ENCODE results near the gene FGF8. TPM values are rescaled to one million over a fixed set of nuclear protein-coding genes. Genes with fewer than 3 reads are reported as not detected.

Gene FGF8
- total and polyA plus RNA-seq, 2 of the 8 experiments (the other 6 are each of a cell fraction or from before 2014, with no cell fraction given): 1.1 to 3.9 TPM

GRCh38 chr10:101824736-101825135 lies 48.8 kb upstream of the FGF8 start (continued):
- TF ChIP-seq SIN3A (conservative IDR thresholded peaks at IDR 0.05 in 1 of 2, IDR thresholded peaks at IDR 0.05 in 1 of 2; ENCODE audit: low read depth in 1 of 2, low read length in 2 of 2) (no peak), CEBPB (IDR thresholded peaks at IDR 0.05; ENCODE audit: low read depth, low read length) (no peak), CREB1 (IDR thresholded peaks at IDR 0.05) (no peak)

All from H1 (cell line).